PC-9 (cell line): ENCODE results near the gene CBX7. TPM values are rescaled to one million over a fixed set of nuclear protein-coding genes. Genes with fewer than 3 reads are reported as not detected.

Source experiments
- BruUV-seq: library from RNA; stranded (reverse); fragments of 400-500 nt; replicated peaks from 2 replicates; lab custom pipeline; 2021; lab: Mats Ljungman, UMichigan
- CTCF ChIA-PET: fragments of 300-600 bp; sonication (Branson Sonifier 250); formaldehyde crosslinking; loops from one replicate; lab custom pipeline; 2022; ENCODE audit warnings: antibody characterized with exemption; lab: Charles Lee
- POLR2A ChIA-PET: fragments of 300-600 bp; sonication (Branson Sonifier 250); formaldehyde crosslinking; loops from one replicate; lab custom pipeline; 2022; ENCODE audit warnings: antibody characterized with exemption; ENCODE audit not compliant: unreplicated experiment; lab: Charles Lee
- DNase-seq, 2 experiments: peaks; one replicate each; pipeline versions ENCODE4 v3.0.0 to v3.0.0-alpha.2; 2015 to 2022; ENCODE audit warnings: mixed read lengths in 1 of 2
- H2AFZ ChIP-seq: fragments of 200-600 bp; sonication (generic); 2 replicates; pipeline ENCODE4 v1.8.1; 2017; ENCODE audit warnings: antibody characterized with exemption
- H3F3A ChIP-seq: fragments of 200-600 bp; sonication (generic); 2 replicates; pipeline ENCODE4 v1.8.1; 2017; ENCODE audit warnings: antibody characterized with exemption, mild to moderate bottlenecking, low read depth; ENCODE audit not compliant: insufficient read depth
- H3K27ac ChIP-seq: fragments of 200-600 bp; sonication (generic); 2 replicates; pipeline ENCODE4 v1.6.1; 2016; ENCODE audit warnings: mixed run types
- H3K27me3 ChIP-seq: fragments of 200-600 bp; sonication (generic); 2 replicates; pipeline ENCODE4 v1.6.1; 2016; ENCODE audit warnings: low read depth, mixed run types; ENCODE audit not compliant: insufficient read depth
- H3K36me3 ChIP-seq: fragments of 200-600 bp; sonication (generic); 2 replicates; pipeline ENCODE4 v1.6.1; 2016; ENCODE audit warnings: low read depth, mixed run types
- H3K4me1 ChIP-seq: fragments of 200-600 bp; sonication (generic); replicated peaks from 2 replicates; pipeline ENCODE4 v1.6.1; 2016; ENCODE audit warnings: mixed run types; ENCODE audit not compliant: insufficient read depth
- H3K4me2 ChIP-seq: fragments of 200-600 bp; sonication (generic); 2 replicates; pipeline ENCODE4 v1.6.1; 2017; ENCODE audit warnings: mixed run types
- H3K4me3 ChIP-seq: fragments of 200-600 bp; sonication (generic); 2 replicates; pipeline ENCODE4 v1.6.1; 2016; ENCODE audit warnings: mixed run types
- H3K79me2 ChIP-seq: fragments of 200-600 bp; sonication (generic); 2 replicates; pipeline ENCODE4 v1.6.1; 2017; ENCODE audit warnings: low read depth, mixed run types
- H3K9me2 ChIP-seq: fragments of 200-600 bp; sonication (generic); 2 replicates; pipeline ENCODE4 v1.8.1; 2017; ENCODE audit warnings: mild to moderate bottlenecking; ENCODE audit not compliant: insufficient read depth
- H3K9me3 ChIP-seq: fragments of 200-600 bp; sonication (generic); 2 replicates; pipeline ENCODE4 v1.8.1; 2016; ENCODE audit warnings: low read depth; ENCODE audit not compliant: insufficient read depth
- H4K20me1 ChIP-seq: fragments of 200-600 bp; sonication (generic); 2 replicates; pipeline ENCODE4 v1.8.1; 2017; ENCODE audit not compliant: insufficient read depth
- CTCF ChIP-seq: fragments of 200-600 bp; sonication (generic); conservative IDR thresholded peaks from 2 replicates; pipeline ENCODE4 v1.6.1; 2017; ENCODE audit warnings: mixed run types, antibody characterized with exemption, mild to moderate bottlenecking, moderate library complexity
- EZH2 ChIP-seq: fragments of 200-600 bp; sonication (generic); IDR thresholded peaks from 2 replicates; pipeline ENCODE4 v1.8.0; 2017; ENCODE audit warnings: antibody characterized with exemption, low read depth
- intact Hi-C: fragments of 100-400 bp; cut with micrococcal nuclease; formaldehyde crosslinking; loops from one replicate; pipeline ENCODE4 v1.10.0; 2022; ENCODE audit not compliant: unreplicated experiment
- total RNA-seq: library from RNA; stranded (reverse); gene quantifications from 2 replicates; pipeline ENCODE4 v1.2.3, GENCODE V29; 2021

CBX7 gene
- total RNA-seq, 1 experiment from 2014 or later = 29.1 TPM

- no peak for DNase-seq
- ChIA-PET POLR2A (no interaction called here), CTCF (no interaction called here)
- no peak for TF ChIP-seq EZH2
- TF ChIP-seq CTCF = no peak
- no TSS peak for BruUV-seq
- H3K4me3 ChIP-seq = no peak overlapping the region
- no peak overlapping the region for H3K4me2 ChIP-seq
- no peak overlapping the region for H2AFZ ChIP-seq
- no peaks in the 10 kb centered on the region for H3K9me3 ChIP-seq
- no peak overlapping the region for H3K27ac ChIP-seq
- 0 out of 2 replicates have a peak, but pooled peaks cover 3% of the 10 kb centered on the region for H3F3A ChIP-seq
- no peaks in the 10 kb centered on the region for H3K27me3 ChIP-seq
- H3K79me2 ChIP-seq = no peaks in the 10 kb centered on the region
- peaks cover 7% of the 10 kb centered on the region for H3K4me1 ChIP-seq
- H4K20me1 ChIP-seq = no peaks in the 10 kb centered on the region
- H3K9me2 ChIP-seq = no peaks in the 10 kb centered on the region
- intact Hi-C loops = no loop called here
- no peaks in the 10 kb centered on the region for H3K36me3 ChIP-seq
Observed at GRCh38 chr22:39128508-39128907, 24.0 kb downstream of the CBX7 start.

- Histone ChIP-seq H4K20me1 (no peaks in the 10 kb centered on the region), H3F3A (0 out of 2 replicates have a peak, but pooled peaks cover 8% of the 10 kb centered on the region), H2AFZ (no peak overlapping the region), H3K9me3 (no peaks in the 10 kb centered on the region), H3K27ac (no peak overlapping the region), H3K4me2 (no peak overlapping the region), H3K79me2 (no peaks in the 10 kb centered on the region), H3K4me3 (no peak overlapping the region), H3K9me2 (no peaks in the 10 kb centered on the region), H3K4me1 (peaks cover 9% of the 10 kb centered on the region; the same call in 1 of the 2 replicates), H3K36me3 (no peaks in the 10 kb centered on the region), H3K27me3 (no peaks in the 10 kb centered on the region)
- DNase-seq = no peak
- CTCF ChIA-PET = interaction anchor here (0.6 kb wide), 3 partner anchors 10 to 93 kb away, joined by 3 to 7 read pairs (median 6); no protein-coding TSS in a partner anchor
- BruUV-seq = no TSS peak
- POLR2A ChIA-PET = interaction anchor here (0.6 kb wide), 1 partner anchor 192 kb away, joined by 8 read pairs; no protein-coding TSS in a partner anchor
- no peak for TF ChIP-seq EZH2
- no peak for TF ChIP-seq CTCF
- intact Hi-C loops = no loop called here
Observed at GRCh38 chr22:39125622-39126021, 26.9 kb downstream of the CBX7 start.

GRCh38 chr22:39123751-39124581 lies 28.5 kb downstream of the CBX7 start:
- no peaks in the 10 kb centered on the region for H3K9me2 ChIP-seq
- no peak overlapping the region for H3K4me2 ChIP-seq
- ChIA-PET CTCF (interaction anchor here (0.6 to 0.7 kb wide), 3 partner anchors 39 to 310 kb away, joined by 3 to 12 read pairs (median 3); no protein-coding TSS in a partner anchor), POLR2A (interaction anchor here (0.7 kb wide), 2 partner anchors 196 to 254 kb away, joined by 4 read pairs; no protein-coding TSS in a partner anchor)
- no peaks in the 10 kb centered on the region for H3K36me3 ChIP-seq
- H3F3A ChIP-seq = 0 out of 2 replicates have a peak, but pooled peaks cover 8% of the 10 kb centered on the region
- no TSS peak for BruUV-seq
- no peaks in the 10 kb centered on the region for H3K79me2 ChIP-seq
- no peak overlapping the region for H3K27ac ChIP-seq
- intact Hi-C loops = loop anchor here (5.0 kb wide), 1 partner anchor 357 kb away; no protein-coding TSS in a partner anchor
- no peak overlapping the region for H2AFZ ChIP-seq
- no peaks in the 10 kb centered on the region for H4K20me1 ChIP-seq
- no peak for DNase-seq
- H3K4me3 ChIP-seq = no peak overlapping the region
- no peaks in the 10 kb centered on the region for H3K9me3 ChIP-seq
- H3K4me1 ChIP-seq = peaks cover 9% of the 10 kb centered on the region; the same call in 1 of the 2 replicates
- TF ChIP-seq EZH2 = no peak
- no peak for TF ChIP-seq CTCF
- no peaks in the 10 kb centered on the region for H3K27me3 ChIP-seq
